ENCODE measurements around the gene STK40. TPM values are rescaled to one million over a fixed set of nuclear protein-coding genes. Genes with fewer than 3 reads are reported as not detected.

Gene STK40
- total and polyA plus RNA-seq, 9 of the 15 experiments (the other 6 are each of a cell fraction or from before 2014, with no cell fraction given) = 0.69 to 94.3 (median 39.1) TPM

DNA sequence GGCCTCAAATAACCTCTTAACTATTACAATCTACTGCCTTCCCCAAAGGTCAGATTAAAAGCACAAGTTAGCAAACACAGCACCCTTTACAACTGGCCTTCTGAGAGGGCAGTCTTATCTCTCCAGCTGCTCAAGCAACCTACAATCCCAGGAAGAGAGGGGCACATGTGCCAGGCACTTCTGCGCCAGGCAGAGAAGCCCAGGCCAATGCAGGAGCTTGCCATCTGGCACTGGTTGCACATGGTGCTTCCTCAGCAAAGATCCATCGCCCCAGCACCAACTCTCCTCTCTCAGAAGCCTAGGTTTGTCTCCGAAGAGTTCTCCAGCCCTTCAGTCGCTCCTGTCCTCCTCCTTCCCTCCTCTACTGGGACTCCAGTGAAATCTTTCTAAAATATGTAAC, 2.5 kb downstream of the STK40 start:
- WGBS (ENCODE audit: insufficient coverage, low coverage, missing lambda C conversion rate) = 83% methylated on average over 4 of the region's 4 CpGs
- Histone ChIP-seq H3K9ac (ENCODE audit: insufficient read depth in 1 of 2, low read depth in 2 of 2, low read length in 2 of 2) (peak overlapping the region in 1 of 2 experiments; percentile 78; a peak in 2 of 4 replicates), H3K27me3 (ENCODE audit: control insufficient read depth in 2 of 2, insufficient read depth in 2 of 2, low read length in 2 of 2) (no peaks in the 10 kb centered on the region), H3K36me3 (ENCODE audit: control insufficient read depth, insufficient read depth, low read length) (peaks cover 37% of the 10 kb centered on the region), H3K9me3 (replicated peaks; ENCODE audit: control insufficient read depth, insufficient read depth, low read depth, low read length) (no peaks in the 10 kb centered on the region), H3K4me3 (no peak overlapping the region), H3K27ac (ENCODE audit: extremely low read depth, low read depth, low read length) (no peak overlapping the region), H3K4me2 (ENCODE audit: insufficient read depth, low read length) (peak overlapping the region; percentile 32; the same call in 1 of the 2 replicates), H3K9me1 (ENCODE audit: control insufficient read depth, insufficient read depth, low read length) (peaks cover 8% of the 10 kb centered on the region), H3K4me1 (replicated peaks in 1 of 2; ENCODE audit: control insufficient read depth in 2 of 2, insufficient read depth in 2 of 2, low read length in 2 of 2) (peaks cover 29 to 33% of the 10 kb centered on the region in 2 experiments), H4K20me1 (replicated peaks; ENCODE audit: control insufficient read depth, insufficient read depth, low read length) (peaks cover 24% of the 10 kb centered on the region; the same call in 1 of the 2 replicates), H3K79me2 (ENCODE audit: control insufficient read depth, insufficient read depth, low read length) (peaks cover 78% of the 10 kb centered on the region), H2AFZ (ENCODE audit: low read depth, low read length) (no peak overlapping the region)
- FAIRE-seq (no peak), DNase-seq (ENCODE audit: extremely low read depth in 1 of 4, low spot score in 3 of 4) (no peak), ATAC-seq (no peak)
- POLR2A ChIA-PET = interaction anchor here (0.9 to 9.7 kb wide), 4 partner anchors 14 to 29 kb away, joined by 3 to 315 read pairs (median 6); partner anchors contain the start of gene LSM10
- CTCF ChIA-PET (ENCODE audit: low intra/inter-chr PET ratio) = no interaction called here
- no peak for TF ChIP-seq ZNF717 (CRISPR knock-in tag; IDR thresholded peaks at IDR 0.05)
- 0 out of 2 replicates have a peak, but pooled peaks have one; percentile 27 for TF ChIP-seq CXXC5 (CRISPR knock-in tag; IDR thresholded peaks at IDR 0.05)
- intact Hi-C loops (cut with micrococcal nuclease) (no loop called here), in situ Hi-C loops (cut with MboI) (no loop called here)
- no TSS peak for BruUV-seq (replicated peaks)

- H2AFZ ChIP-seq (ENCODE audit: low read depth, low read length) = no peak overlapping the region
- H3K79me2 ChIP-seq (ENCODE audit: control insufficient read depth, insufficient read depth, low read length) = peaks cover 84% of the 10 kb centered on the region
- peaks cover 38% of the 10 kb centered on the region for H3K36me3 ChIP-seq (ENCODE audit: control insufficient read depth, insufficient read depth, low read length)
- no peak overlapping the region for H3K4me2 ChIP-seq (ENCODE audit: insufficient read depth, low read length)
- in situ Hi-C loops (cut with MboI) (no loop called here), intact Hi-C loops (cut with micrococcal nuclease) (no loop called here)
- H3K9me3 ChIP-seq (replicated peaks; ENCODE audit: control insufficient read depth, insufficient read depth, low read depth, low read length) = no peaks in the 10 kb centered on the region
- peaks cover 8% of the 10 kb centered on the region for H3K9me1 ChIP-seq (ENCODE audit: control insufficient read depth, insufficient read depth, low read length)
- FAIRE-seq (no peak), DNase-seq (ENCODE audit: extremely low read depth in 1 of 4, low spot score in 3 of 4) (no peak), ATAC-seq (no peak)
- peaks cover 28% of the 10 kb centered on the region in 2 experiments for H3K4me1 ChIP-seq (replicated peaks in 1 of 2; ENCODE audit: control insufficient read depth in 2 of 2, insufficient read depth in 2 of 2, low read length in 2 of 2)
- ChIA-PET POLR2A (interaction anchor here (0.6 to 9.7 kb wide), 5 partner anchors 13 to 276 kb away, joined by 3 to 315 read pairs (median 5); partner anchors contain the start of gene LSM10), CTCF (ENCODE audit: low intra/inter-chr PET ratio) (no interaction called here)
- no peaks in the 10 kb centered on the region for H3K27me3 ChIP-seq (ENCODE audit: control insufficient read depth in 2 of 2, insufficient read depth in 2 of 2, low read length in 2 of 2)
- H3K9ac ChIP-seq (ENCODE audit: insufficient read depth in 1 of 2, low read depth in 2 of 2, low read length in 2 of 2) = no peak overlapping the region
- no TSS peak for BruUV-seq (replicated peaks)
- H3K27ac ChIP-seq (ENCODE audit: extremely low read depth, low read depth, low read length) = no peak overlapping the region
- 95% methylated on average over 4 of the region's 4 CpGs for WGBS (ENCODE audit: insufficient coverage, low coverage, missing lambda C conversion rate)
- no peak overlapping the region for H3K4me3 ChIP-seq
- peaks cover 24% of the 10 kb centered on the region; the same call in 1 of the 2 replicates for H4K20me1 ChIP-seq (replicated peaks; ENCODE audit: control insufficient read depth, insufficient read depth, low read length)
- TF ChIP-seq, protein P1, sequence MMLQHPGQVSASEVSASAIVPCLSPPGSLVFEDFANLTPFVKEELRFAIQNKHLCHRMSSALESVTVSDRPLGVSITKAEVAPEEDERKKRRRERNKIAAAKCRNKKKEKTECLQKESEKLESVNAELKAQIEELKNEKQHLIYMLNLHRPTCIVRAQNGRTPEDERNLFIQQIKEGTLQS (IDR thresholded peaks at IDR 0.05) = peak; percentile 37; the same call in 1 of the 2 replicates
- TF ChIP-seq, protein P1 (CRISPR knock-in tag; conservative IDR thresholded peaks at IDR 0.05) = no peak
- peak; percentile 62; the same call in 1 of the 2 replicates for TF ChIP-seq CEBPG (CRISPR knock-in tag; IDR thresholded peaks at IDR 0.05)
- TF ChIP-seq CEBPG (tag; conservative IDR thresholded peaks at IDR 0.05 in 1 of 2, IDR thresholded peaks at IDR 0.05 in 1 of 2) = 0 out of 4 replicates have a peak, but pooled peaks have one; percentile 23 to 25
- TF ChIP-seq CEBPB (tag; IDR thresholded peaks at IDR 0.05) = peak; percentile 38; the same call in 1 of the 2 replicates
- TF ChIP-seq BCOR (IDR thresholded peaks at IDR 0.05) = peak; percentile 62; the same call in 1 of the 2 replicates
- TF ChIP-seq, protein P2, sequence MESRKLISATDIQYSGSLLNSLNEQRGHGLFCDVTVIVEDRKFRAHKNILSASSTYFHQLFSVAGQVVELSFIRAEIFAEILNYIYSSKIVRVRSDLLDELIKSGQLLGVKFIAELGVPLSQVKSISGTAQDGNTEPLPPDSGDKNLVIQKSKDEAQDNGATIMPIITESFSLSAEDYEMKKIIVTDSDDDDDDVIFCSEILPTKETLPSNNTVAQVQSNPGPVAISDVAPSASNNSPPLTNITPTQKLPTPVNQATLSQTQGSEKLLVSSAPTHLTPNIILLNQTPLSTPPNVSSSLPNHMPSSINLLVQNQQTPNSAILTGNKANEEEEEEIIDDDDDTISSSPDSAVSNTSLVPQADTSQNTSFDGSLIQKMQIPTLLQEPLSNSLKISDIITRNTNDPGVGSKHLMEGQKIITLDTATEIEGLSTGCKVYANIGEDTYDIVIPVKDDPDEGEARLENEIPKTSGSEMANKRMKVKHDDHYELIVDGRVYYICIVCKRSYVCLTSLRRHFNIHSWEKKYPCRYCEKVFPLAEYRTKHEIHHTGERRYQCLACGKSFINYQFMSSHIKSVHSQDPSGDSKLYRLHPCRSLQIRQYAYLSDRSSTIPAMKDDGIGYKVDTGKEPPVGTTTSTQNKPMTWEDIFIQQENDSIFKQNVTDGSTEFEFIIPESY (CRISPR knock-in tag; IDR thresholded peaks at IDR 0.05) = 0 out of 2 replicates have a peak, but pooled peaks have one; percentile 37
- TF ChIP-seq RBM25 (IDR thresholded peaks at IDR 0.05; ENCODE audit: low read depth, low read length, severe bottlenecking) = peak; percentile 80
- no peak for TF ChIP-seq ZKSCAN8 (CRISPR knock-in tag; IDR thresholded peaks at IDR 0.05)
These were observed 3.1 kb downstream of the STK40 start for GRCh38 chr1:36382669-36383068.
